ENCODE data around the gene ZBTB18.

ZBTB18 gene

DNA sequence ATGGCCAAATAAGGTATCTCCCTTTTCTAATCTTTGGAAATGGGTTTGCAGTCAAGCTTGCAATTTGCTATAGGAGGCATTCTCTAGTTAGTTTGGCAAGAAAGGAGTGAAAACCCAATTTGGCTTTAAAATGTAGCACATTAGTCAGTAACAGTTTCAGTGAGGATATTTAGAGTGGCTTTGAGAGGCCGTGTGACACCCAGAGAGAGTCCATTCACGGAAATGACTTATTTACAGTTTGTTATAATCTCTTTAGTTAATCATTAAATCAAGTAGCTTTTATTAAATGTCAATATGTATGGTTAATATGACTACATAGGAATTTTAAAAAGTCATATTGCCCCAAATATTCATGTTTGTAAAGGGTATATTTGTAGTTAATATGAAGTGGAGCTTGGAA is 9.6 kb downstream of the ZBTB18 start:
- no peak for DNase-seq (ENCODE audit: low read depth in 4 of 4, low spot score in 1 of 4)

DNA sequence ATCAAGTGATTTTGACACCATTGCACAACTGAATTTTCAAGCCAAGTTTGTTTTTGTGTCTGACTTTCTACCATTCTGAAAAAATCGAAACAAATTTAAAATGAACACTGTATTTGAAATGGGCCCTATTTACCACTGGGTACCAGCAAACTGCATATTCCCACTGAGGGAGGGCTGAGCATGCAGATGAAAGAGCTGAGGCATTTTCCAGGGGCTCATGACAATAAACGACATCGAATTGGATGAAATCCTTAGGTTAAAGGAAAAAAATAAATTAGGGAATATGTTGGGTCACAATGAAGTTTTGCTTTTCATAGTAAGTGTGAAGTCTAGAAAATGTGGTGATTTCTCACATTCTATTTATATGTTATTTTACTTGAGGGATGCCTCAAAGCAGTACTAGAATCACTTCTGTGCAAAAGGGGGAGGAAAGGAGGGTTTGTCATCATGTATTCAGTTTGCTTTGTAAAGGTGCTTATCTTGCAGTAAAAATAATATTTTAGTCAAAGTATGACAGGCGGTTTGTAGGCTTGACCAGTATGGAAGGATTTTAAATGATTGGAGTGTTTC is 11.2 kb downstream of the ZBTB18 start:
- DNase-seq (ENCODE audit: low read depth in 4 of 4, low spot score in 1 of 4) = no peak

DNA sequence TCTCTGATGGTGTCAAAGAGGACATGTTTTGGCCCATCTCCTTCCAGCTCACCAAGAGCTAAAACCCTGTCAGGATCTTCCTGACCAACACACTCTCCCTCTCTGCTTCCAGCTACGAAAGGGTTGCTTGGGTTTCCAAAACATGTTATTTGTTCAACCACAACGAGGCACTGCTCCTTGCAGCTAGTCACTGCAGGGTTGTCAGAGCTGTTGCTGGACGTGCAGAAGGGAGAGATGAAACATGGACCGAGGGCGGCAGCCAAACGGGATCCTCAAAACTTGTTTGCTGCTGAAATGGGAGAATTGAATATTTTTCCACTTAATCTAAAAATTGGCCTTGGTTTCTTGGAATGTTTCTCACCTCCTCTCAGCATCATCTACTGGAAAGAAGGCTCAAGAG is 12.4 kb downstream of the ZBTB18 start:
- DNase-seq (ENCODE audit: low read depth in 4 of 4, low spot score in 1 of 4) = no peak

DNA sequence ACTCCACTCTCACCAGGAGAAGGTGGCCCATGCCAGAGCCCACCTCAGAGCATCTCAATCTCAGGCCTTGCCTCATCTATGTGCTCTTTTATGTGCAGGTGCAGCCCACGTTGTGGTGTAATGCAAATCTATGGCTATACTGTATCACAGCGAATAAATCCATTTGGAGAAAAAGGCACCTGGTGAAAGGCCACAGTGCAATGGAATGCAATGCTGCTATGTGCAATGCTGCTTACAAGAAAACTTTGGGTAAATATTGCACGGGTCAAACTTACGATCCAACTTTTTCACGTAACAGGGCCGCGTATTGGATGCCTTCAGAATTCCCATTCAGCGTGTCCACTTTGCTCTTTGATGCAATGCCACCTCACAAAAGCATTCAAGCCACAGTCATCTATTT is 13.5 kb downstream of the ZBTB18 start:
- no peak for DNase-seq (ENCODE audit: low read depth in 4 of 4, low spot score in 1 of 4)

DNA sequence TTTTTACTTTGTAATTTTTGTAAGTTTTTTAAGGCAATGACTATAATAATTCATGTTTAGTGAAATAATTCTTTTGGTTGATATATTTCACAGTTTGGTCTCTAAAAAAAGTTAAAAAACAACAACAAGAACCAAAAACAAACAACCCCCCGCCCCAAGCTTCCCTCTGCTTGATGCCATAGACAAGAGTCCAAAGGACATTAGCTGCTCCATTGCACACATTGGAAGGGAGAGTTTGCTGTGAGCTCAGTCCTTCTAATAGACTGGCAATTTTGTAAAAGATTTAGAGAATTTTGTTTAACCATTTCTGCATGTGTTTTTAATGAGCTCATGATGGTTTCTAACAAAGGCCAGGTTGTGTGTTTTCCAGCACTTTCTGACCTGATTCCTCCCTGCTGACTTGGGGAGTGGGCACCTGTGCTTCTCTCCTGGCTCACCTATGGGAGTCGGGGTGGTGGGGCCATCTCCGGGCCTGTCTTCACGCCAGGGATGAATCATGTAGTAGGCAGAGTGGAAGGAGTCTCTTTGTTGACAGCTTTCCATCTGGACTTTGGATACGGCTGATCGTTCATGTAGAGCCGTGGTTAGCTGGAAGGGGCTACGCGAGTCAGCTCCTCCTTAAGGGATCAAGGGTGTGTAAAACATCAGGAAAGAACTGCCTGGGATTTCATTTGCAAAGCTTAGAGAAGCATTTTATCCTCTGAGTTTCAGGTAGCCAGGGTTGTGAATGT is 14.1 kb downstream of the ZBTB18 start:
- DNase-seq (ENCODE audit: low read depth in 4 of 4, low spot score in 1 of 4) = no peak

DNA sequence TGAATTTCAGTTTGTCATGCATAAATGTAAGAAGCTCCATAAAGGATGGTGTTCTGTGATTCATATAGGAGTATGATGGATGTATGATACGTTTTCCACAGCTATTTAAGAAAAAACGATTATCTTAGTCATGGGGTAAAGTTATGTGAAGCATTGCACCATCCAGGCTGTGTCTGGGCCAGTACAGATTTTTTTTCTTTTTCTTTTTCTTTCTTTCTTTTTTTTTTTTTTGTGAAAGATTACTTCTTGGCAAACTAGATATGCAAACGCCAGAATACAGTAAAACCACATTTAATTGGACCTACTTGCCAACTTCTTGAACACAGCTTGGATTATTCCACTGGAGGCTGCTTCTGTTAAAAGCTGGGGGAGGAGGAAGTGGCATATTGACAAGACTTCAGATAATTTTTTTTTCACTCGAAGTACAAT is 14.9 kb downstream of the ZBTB18 start:
- DNase-seq (ENCODE audit: low read depth in 4 of 4, low spot score in 1 of 4) = no peak

DNA sequence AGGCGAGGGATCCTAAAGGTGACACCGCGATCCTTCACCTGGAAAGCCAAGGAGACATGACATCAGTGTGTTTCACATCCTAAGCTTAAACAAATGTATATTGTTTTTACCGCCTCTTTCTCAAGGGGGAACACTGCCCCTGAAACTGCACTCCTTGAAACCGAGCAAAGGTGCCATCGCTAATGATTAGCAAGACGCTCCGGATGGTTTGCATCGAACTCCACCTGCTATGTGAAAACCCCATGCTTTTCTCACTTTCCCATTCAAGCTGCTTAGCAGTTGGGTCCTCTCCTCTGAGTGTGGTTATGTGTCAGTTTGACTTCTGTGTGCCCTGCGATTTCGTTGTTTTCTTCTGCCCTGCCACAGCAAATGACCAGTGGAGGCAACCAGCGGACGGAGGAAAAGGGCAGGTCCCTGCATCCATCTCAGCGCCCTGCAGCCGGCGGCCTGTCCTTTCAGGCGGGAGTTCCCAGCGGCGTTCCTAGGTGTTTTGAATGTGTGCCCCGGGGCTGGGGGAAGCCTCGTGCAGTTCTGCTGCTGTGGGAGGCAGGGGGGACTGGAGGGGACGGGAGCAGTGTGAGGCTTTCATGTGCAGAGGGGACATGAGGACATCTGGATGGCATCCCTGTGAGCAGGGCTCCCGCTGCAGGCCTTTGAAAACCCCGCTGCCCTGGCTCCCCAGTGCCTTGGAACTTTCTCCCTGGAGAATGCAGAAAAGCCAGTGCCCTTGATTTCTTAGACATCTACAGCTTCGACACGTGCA is 16.1 kb downstream of the ZBTB18 start:
- no peak for DNase-seq (ENCODE audit: low read depth in 4 of 4, low spot score in 1 of 4)

DNA sequence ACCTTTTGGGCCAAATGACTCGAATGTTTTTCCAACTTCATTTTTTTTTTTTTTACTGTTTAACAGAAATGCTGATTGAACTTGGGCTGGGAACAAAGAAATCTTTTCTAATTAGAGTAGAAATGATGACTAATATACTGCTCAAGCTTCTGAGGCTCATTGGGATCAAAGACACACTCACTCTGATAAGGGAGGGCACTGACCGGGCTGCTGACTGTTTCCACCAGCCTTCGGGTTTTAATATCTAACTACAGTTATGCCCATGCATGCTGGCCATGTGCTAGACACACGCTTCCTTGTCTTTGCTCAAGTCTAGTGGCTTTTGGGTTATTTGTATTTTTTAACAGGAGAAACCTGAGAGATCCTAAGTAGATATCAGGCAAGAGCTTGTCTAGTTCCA is 16.8 kb downstream of the ZBTB18 start:
- no peak for DNase-seq (ENCODE audit: low read depth in 4 of 4, low spot score in 1 of 4)

DNA sequence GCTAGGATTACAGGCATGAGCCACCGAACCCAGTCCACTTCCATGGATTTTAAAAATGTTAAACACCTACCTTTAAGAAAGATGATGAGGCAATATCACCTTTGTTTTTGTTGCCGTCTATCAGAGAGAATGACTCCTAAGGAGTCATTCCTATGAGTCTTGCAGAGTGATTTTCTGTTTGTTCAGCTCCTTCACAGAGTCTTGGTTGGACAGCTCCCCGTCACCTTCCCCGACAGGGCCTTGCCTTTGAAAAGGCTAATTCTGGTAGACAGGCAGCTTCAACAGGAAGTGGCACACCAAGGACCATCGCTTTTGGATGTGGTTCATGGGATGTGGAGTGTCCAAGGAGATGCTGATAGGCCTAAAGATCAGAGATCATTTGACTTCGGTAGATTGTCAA is 17.5 kb downstream of the ZBTB18 start:
- no peak for DNase-seq (ENCODE audit: low read depth in 4 of 4, low spot score in 1 of 4)

DNA sequence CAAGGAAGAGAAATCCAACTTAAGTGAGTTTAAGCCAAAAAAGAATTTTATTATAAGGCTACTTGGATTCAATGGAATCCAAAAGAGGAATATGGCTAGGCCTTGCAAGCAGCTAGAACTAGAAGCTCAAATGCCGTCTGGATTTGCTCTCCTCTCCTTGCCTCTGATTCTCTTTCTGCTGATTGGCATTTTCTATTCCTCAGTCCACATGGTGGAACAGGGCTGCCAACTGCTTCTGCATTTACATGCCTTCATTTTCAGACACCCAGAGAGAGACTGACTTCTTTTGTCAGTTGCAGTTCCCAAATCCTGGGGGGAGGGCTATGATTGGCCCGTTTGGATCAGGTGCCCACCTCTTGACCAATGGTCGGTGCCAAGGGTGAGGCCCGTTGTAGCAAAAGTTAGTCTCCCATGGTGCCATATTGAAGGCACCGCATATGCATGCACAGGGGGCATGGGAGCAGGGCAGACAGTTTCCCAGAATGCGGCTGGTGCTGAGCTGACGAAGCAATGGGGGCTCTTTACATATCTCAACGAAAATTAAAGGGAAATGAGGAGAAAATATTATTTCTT is 18.3 kb downstream of the ZBTB18 start:
- no peak for DNase-seq (ENCODE audit: low read depth in 4 of 4, low spot score in 1 of 4)

DNA sequence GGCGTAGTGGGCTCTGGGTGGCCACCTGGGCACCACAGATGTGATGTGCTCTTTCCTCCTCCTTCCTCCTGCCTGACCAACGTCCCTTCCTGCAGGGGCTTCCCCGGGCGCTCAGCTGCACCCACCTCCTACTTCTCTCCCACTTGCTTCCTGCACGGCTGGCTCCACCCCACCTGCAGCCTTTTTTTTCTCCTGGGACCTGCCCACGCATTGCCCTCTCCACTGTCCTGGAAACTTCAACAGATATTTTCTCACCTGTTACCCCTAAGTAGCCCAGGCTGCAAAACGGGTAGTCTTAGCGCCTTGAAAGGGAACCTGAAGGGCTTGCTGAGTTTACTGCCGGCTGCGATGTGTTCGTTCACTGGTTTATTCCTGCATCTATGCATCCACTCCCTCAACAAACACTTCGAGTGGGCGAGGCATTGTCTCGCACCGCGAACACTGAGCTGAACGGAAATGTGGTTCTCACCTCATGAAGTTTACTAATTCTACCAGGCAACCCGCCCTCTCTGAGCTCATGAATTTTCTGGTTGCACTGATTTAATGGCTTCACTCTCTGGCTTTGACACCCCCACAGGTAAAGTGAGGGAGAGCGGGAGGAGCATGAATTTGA is 23.6 kb downstream of the ZBTB18 start:
- DNase-seq (ENCODE audit: low read depth in 4 of 4, low spot score in 1 of 4) = peak in 3 of 4 experiments; percentile 3 to 5 (median 5)

DNA sequence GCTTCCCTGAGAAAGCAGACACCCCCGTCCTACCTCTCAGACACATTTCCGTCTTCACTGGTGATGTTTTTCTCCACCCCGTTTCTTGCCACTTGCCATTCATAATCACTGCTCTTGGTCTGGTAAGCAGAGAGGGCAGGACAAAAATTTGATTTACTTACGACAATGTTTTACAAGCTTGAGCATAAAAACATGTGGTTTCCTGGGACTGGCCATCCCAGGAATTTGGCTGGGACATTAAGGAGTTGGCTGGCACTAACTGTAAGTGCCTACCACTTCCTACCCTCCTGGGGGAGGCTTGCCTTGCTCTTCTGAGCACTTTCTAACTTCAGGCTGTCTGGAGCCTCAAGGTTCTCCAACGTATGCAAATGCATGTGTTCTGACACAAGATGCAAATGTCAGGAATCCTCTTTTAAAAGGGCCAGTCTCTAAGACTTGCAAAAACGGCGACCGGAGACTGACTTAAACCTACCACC is 24.2 kb downstream of the ZBTB18 start:
- DNase-seq (ENCODE audit: low read depth in 4 of 4, low spot score in 1 of 4) = no peak

DNA sequence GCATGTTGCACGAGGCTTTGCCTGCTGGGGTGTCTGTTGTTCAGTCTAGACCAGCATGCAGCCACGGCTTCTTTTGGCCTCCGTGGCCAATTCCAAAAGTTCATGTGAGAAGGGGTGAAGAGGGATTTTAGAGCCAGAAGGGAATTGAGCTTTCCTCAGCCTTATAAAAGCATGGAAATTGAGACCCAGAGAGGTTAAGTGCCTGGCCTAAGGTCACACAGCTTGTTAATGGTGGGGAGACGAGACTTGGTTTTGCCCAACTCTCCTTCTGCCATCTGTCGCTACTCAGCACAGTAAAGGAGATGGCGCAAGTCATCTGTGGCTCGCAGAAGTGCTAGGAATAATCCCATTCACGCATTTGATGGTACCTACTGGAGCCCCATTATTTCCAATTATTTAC is 25.7 kb downstream of the ZBTB18 start:
- no peak for DNase-seq (ENCODE audit: low read depth in 4 of 4, low spot score in 1 of 4)

DNA sequence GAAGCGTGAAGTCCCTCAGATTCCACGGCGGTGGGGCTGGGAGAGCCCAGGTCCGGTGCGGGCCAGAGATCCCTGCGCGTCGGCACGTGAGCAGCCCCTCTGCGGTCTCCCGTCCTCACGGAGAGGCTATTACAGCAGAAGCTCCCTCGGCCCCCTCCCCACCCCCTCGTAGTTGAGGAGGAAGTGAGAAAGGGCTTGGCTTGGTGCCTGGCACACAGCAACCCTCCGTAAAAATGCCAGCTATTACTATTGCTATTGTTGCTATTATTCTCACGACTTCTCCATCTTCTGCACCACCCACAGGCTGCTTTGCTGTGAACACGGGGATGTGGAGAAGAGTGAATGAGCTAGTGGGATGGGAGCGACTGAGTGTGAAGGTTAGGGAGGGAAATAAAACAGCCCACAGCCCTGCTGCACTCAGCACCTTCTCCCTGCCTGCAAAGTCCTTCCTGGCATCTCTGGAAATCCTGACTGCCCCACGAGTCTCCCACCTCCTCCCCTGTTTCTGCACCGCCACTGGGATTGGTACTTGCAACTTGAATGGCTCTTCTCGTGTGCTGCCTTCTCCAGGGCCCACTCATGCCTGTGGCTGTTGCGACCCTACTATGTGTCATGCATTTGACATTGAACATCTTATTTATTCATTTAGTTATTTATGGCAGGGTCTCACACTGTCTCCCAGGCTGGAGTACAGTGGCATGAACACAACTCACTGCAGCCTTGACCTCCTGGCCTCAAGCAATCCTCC is 26.6 kb downstream of the ZBTB18 start:
- no peak for DNase-seq (ENCODE audit: low read depth in 4 of 4, low spot score in 1 of 4)

DNA sequence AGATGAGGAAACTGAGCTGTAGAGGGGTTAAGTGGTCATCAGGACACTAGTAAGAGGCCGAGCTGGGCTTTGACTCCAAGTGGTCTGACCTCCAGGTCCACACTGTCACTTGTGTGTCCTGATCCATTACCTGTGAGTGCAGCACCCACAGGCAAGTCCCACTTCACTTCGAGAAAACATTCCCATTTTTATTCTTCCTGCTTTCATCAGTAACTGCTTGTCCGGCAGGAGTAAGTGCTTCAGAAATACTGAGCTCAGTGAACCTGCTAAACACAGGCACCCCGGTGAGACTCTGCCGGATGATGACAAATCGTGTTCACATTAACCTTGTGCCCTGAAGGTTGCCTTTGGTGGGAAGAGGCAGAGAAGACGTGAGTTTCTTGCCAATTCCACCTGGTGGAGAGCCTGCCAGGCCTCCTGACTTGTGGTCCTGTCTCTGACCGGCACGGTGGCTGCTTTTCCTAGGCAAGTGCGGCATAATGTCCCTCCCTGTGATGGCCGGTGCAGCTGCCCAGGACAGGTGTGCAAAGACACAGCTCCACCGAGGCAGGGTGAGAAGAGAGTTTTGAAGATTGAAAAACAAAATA is 29.4 kb downstream of the ZBTB18 start:
- no peak for DNase-seq (ENCODE audit: low read depth in 4 of 4, low spot score in 1 of 4)

DNA sequence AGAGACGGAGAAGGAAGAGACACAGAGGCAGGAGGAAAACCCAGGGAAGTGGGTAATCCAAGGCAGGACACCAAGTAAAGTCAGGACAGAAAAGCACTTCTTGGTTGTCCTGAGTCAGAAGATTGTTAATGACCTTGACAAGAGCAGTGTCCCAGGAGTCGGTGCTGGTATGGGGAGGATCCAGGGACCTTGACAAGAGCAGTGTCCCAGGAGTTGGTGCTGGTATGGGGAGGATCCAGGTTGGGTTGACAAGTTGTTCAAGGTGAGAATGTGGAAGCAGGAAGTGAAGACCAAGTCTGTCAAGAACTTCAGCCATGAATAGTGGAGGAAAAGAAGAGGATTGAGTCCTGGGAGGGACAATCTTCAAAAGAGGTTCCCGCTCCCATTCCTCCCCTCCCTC is 31.9 kb downstream of the ZBTB18 start:
- DNase-seq (ENCODE audit: low read depth in 4 of 4, low spot score in 1 of 4) = no peak

DNA sequence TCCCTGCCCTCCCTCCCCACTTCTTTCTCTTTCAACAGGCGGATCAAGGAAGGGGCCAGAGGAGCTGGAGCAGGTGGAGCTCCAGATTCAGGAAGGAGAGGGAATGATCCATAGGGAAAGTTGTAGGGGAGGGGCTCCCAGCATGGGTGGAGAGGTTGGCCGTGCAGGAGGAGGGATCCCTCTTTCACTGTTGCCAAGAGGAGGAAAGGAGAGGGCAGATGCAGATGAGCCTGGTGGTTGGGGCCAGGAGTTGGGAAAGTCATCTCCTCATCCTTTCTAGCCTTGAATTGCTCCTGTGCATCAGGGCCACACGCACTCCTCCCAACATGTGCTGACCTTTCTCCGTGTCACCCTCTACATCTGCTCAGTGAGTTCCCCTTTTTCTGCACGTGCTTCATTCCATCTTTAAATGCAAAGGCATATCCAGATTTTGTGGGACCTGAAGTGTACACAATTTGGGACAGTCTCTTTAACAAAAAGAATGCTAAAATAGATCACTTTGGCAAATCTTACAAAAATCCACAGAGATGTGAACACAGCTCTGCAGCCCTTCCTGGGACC is 32.4 kb downstream of the ZBTB18 start:
- no peak for DNase-seq (ENCODE audit: low read depth in 4 of 4, low spot score in 1 of 4)

DNA sequence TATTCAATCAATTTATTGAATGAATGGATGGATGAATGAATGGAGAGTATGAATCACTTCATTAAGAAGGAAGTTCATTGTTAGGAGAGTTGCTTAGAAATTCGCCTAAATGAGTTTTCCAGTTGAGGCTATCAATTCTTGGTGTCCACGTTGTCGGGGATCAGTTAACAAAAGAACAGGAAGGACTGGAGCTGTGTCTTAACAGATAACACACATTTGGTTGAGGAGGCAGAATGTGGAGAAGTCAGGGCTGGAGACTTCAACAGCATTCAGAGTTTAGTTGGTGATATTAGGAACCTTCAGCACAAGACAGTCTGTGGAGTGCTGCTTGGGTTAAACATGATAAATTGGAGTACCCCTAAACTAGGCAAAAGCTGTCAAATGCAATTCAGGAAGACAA is 33.7 kb downstream of the ZBTB18 start:
- no peak for DNase-seq (ENCODE audit: low read depth in 4 of 4, low spot score in 1 of 4)

DNA sequence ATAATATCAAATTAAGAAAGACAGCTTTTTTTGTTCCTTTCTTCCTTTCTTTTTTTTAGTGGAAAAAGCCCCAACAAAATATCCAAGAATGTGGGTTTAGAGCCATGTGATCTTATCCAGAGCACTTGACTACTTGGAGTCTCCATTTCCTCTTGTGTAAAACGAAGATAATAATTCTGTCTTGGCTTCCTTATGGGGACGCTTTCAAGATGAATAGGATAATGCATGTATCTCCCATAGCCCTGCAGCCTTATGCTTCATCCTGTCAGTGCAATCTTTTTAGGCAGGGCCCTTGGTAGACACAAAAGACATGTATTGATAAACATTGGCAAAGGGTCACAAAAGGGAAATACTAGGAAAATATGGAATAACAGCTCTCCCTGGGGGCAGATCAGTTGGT is 34.8 kb downstream of the ZBTB18 start:
- no peak for DNase-seq (ENCODE audit: low read depth in 4 of 4, low spot score in 1 of 4)

DNA sequence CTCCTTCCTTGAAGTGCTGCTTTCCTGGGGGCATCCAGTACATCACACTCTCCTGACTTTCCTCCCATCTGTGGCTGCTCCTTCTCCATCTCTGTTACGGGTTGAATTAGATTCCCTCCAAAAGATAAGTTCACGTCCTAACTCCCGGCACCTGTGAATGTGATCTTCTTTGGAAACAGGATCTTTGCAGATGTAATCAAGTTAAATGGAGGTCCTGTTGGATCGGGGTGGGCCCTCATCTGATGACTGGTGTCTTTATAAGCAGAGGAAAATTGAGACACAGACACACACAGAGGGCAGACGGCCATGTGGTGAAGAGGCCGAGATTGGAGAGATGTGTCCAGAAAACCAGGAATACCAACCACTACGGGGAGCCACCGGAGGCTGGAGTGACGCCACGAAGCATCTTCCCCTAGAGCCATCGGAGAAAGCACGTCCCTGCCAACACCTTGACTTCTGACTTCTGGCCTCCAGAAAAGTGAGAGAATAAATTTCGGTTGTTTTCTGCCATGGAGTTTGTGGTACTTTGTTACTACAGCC is 36.0 kb downstream of the ZBTB18 start:
- no peak for DNase-seq (ENCODE audit: low read depth in 4 of 4, low spot score in 1 of 4)

All from stimulated activated CD4-positive, alpha-beta T cell treated with anti-CD3 and anti-CD28 coated beads, Interleukin-1b, Interleukin-23, amount 100 ng/mL, for 24 hours (primary cell).